KMS-11 (cell line): ENCODE data around the gene ASGR1.

Source experiments
- H2AFZ ChIP-seq: fragments of 200-600 bp; sonication (generic); 2 replicates; pipeline ENCODE4 v1.6.1; 2016; ENCODE audit warnings: antibody characterized with exemption, mixed run types, low read depth
- H3K27ac ChIP-seq: fragments of 200-600 bp; sonication (generic); 2 replicates; pipeline ENCODE4 v1.6.1; 2016; ENCODE audit warnings: mild to moderate bottlenecking, mixed run types
- H3K27me3 ChIP-seq: fragments of 200-600 bp; sonication (generic); 2 replicates; pipeline ENCODE4 v1.6.1; 2017; ENCODE audit warnings: mild to moderate bottlenecking, low read depth, mixed run types, moderate library complexity; ENCODE audit not compliant: insufficient read depth
- H3K36me3 ChIP-seq: fragments of 200-600 bp; sonication (generic); 2 replicates; pipeline ENCODE4 v1.6.1; 2017; ENCODE audit warnings: mild to moderate bottlenecking, mixed run types; ENCODE audit not compliant: insufficient read depth
- H3K4me1 ChIP-seq: fragments of 200-600 bp; sonication (generic); 2 replicates; pipeline ENCODE4 v1.6.1; 2016; ENCODE audit warnings: mild to moderate bottlenecking, low read depth, mixed run types; ENCODE audit not compliant: poor library complexity, severe bottlenecking
- H3K4me2 ChIP-seq: fragments of 200-600 bp; sonication (generic); 2 replicates; pipeline ENCODE4 v1.7.0; 2016; ENCODE audit warnings: mild to moderate bottlenecking, mixed run types
- H3K4me3 ChIP-seq: fragments of 200-600 bp; sonication (generic); IDR thresholded peaks from 2 replicates; pipeline ENCODE4 v1.6.1; 2017; ENCODE audit warnings: low read depth, low read length, mixed read lengths; ENCODE audit not compliant: insufficient read depth
- H3K79me2 ChIP-seq: fragments of 200-600 bp; sonication (generic); 2 replicates; pipeline ENCODE4 v1.6.1; 2016; ENCODE audit warnings: low read depth, mixed run types; ENCODE audit not compliant: insufficient read depth
- H3K9ac ChIP-seq: fragments of 200-600 bp; sonication (generic); 2 replicates; pipeline ENCODE4 v1.6.1; 2016; ENCODE audit warnings: mild to moderate bottlenecking, mixed run types
- H4K20me1 ChIP-seq: fragments of 200-600 bp; sonication (generic); 2 replicates; pipeline ENCODE4 v1.6.1; 2016; ENCODE audit warnings: mild to moderate bottlenecking, mixed run types; ENCODE audit not compliant: insufficient read depth
- TF ChIP-seq, protein P1 (sequence below): fragments of 200-600 bp; sonication (generic); conservative IDR thresholded peaks from 2 replicates; pipeline ENCODE4 v1.6.1; 2017; ENCODE audit warnings: low read depth, mild to moderate bottlenecking, antibody characterized with exemption, low read length, moderate library complexity, mixed read lengths

ASGR1 gene

DNA sequence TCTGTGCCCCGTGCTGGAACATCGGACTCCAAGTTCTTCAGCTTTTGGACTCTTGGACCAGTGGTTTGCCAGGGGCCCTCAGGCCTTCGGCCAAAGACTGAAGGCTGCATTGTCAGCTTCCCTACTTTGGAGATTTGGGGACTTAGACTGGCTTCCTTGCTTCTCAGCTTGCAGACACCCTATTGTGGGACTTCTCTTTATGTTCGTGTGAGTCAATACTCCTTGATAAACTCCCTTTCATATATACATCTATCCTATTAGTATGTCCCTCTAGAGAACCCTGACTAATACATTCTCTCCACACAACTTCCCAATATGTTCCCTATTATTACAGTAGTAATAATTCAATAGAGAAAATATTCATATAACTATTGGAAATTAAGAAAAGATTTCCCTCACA, 55.3 kb downstream of the ASGR1 start:
- TF ChIP-seq, protein P1, sequence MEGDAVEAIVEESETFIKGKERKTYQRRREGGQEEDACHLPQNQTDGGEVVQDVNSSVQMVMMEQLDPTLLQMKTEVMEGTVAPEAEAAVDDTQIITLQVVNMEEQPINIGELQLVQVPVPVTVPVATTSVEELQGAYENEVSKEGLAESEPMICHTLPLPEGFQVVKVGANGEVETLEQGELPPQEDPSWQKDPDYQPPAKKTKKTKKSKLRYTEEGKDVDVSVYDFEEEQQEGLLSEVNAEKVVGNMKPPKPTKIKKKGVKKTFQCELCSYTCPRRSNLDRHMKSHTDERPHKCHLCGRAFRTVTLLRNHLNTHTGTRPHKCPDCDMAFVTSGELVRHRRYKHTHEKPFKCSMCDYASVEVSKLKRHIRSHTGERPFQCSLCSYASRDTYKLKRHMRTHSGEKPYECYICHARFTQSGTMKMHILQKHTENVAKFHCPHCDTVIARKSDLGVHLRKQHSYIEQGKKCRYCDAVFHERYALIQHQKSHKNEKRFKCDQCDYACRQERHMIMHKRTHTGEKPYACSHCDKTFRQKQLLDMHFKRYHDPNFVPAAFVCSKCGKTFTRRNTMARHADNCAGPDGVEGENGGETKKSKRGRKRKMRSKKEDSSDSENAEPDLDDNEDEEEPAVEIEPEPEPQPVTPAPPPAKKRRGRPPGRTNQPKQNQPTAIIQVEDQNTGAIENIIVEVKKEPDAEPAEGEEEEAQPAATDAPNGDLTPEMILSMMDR = no peak
- no peak overlapping the region for H2AFZ ChIP-seq
- H3K36me3 ChIP-seq = no peaks in the 10 kb centered on the region
- no peaks in the 10 kb centered on the region for H3K4me1 ChIP-seq
- no peak overlapping the region for H3K4me3 ChIP-seq
- H3K27me3 ChIP-seq = no peaks in the 10 kb centered on the region
- H3K79me2 ChIP-seq = no peaks in the 10 kb centered on the region
- no peak overlapping the region for H3K9ac ChIP-seq
- H3K27ac ChIP-seq = no peak overlapping the region
- no peak overlapping the region for H3K4me2 ChIP-seq
- no peaks in the 10 kb centered on the region for H4K20me1 ChIP-seq
